HG03159 (cell line): Measurements from ENCODE around the gene FAM110D.

Source experiments
- ATAC-seq: cut with Tn5 transposase; IDR thresholded peaks from one replicate; pipeline ENCODE4 v1.9.1; 2021; ENCODE audit warnings: mild to moderate bottlenecking, moderate library complexity; ENCODE audit not compliant: unreplicated experiment

FAM110D gene

DNA sequence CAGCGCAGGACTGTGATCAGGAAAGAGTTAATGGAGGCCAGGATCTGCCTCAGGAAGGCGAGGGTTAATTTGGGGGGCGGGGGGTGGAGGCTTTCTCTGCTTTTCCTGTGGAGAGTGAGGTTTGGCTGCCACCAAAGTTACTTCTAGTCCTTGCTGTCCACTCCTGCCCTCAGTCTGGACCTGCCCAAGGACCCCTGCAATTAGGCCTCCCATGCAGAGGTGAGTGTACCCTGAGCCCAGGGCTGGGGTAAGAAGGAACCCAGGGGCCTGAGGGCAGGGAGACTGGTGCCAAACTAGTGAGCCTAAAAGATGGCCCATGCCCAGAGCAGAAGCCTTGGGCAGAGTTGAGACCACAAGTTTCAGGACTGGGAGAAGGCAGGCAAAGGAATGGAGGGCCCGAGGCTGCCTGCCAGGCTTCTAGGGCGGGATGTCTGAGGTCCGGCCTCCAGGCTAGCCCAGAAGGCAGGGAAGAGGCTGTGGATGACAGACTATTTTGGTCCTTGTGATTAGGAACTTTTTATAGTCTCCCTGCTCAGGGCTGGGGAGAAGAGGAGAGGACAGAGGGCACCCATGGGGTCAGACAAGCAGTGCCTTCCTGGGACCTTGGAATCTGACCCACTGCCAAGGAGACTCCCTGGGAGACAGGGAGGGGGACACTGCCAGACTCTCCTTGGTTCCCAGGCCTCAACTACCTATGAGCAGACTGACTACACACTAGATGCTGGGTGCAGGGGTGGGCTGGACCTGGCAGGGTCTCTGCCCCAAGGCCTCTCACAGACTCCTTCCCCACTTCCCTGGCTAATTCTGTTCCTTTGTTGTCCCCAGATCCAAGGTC is at the start of gene FAM110D:
FAM110D (plus strand) TSS at position 172 of the 835 bp plus-strand sequence. CDS start 2,213 bp downstream, outside the sequence.
- no peak for ATAC-seq

DNA sequence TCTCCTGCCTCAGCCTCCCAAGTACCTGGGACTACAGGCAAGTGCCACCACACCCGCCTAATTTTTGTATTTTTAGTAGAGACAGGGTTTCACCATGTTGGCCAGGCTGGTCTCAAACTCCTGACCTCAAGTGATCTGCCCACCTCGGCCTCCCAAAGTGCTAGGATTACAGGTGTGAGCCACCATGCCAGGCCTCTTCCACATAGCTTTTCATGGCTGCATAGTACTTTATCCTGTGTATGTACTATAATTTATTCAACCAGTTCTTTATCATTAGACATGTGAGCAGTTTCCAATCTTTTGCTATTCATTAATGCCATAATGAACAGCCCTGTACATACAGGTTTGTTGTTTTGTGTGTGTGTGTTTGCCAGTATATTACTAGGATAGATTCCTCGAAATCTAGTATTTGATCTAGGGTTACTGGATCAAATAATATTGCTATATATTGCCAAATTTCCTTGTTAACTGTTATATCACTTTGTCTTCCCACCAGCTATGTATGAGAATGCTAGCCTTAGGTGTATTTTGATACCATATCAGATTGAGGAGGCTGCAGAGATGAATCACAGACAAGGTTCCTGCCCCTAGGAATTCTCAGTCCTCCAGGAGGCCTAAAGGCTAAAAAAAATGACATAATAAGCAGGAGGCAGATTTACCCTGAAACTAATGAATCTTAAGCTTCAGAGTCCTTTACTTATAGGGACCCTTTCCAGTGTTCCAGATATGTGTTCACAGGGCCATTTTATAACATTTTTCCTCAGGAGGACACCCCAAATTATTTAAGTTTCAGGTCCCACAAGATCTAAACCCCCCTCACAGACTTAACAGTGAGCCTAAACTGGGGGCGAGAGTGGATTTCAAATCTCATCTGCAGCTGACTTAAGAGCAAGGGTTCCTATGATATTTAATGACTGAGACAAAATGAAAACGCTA is 49.4 kb upstream of the FAM110D start:
- ATAC-seq = no peak

DNA sequence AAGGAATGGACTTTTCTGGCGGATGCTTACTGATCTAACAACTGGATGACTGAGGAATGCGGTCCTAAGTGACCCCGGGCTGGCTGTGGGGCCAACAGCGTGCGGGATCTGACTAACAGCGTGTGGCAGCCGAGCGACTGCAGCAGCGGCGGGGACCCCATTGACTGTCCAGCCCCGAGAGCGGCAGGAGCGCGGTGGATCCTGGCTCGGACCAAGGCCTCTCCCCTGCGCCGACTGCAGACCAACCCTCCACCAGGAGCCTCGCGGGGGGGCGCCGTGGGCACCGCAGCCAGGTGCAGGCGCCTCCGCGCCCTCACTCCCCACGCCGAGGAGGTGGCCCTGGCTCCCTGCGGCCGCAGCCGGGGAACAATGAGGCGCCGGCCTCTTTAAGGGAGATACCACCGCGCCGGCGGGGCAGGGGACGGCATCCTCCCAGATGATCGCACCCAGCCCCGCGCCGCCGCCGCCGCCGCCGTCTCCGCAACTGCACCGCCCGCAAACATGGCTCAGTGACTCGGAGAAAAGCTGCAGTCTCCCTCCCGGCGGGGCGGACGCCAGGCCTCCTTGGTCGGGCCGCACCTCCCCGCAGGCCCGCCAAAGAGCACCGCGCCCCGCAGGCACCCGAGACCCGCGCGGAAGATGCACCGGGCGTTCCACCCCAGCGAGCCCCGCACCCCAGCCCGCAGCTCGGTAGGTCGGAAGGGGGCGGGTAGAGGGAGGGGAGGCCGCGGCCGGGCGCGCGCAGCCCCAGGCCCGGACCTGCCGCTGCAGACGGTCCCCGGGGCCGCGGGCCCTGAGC is 47.9 kb upstream of the FAM110D start:
- ATAC-seq = peak; percentile 57

DNA sequence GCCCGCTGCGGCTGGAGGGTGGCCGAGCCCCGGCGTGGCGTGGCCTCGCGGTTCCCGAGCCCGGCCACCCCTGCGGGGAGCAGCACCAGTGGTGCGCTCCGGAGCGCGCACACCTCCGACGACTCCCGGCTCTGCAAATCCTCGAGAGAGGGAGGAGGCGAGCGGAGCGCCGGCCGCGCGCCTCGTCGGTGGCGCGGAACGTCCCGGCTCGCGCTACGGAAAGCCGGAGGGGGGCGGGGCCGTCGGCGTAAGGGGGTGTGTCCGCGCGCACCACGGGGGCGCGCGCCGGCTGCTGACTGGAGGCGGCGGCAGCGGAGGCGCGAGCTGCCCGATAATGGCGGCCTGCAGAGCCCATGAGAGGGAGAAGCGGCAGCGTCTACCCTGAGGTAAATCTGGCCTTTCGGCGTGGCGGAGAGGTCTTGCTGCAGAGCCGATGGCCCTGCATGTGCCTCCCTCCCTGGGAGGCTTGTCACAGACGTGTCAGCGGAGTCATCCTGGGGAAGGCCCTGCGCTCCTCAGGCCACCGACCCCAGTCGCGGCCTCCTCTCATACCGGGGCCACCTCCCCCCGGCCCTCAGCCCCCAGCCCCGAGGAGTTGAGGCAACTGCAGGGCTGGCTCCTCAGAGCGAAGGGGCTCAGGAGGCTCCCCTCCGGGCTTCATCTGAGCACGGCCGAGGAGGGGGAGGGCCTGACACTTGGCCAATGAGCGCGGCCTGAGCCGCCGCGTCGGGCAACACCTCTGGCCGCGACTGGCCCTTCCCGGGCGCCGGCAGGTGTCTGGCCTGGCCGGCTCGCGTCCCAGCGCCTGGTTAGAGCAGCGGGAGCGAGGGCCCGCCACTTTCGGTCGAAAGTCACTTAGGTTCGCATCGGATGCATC is 47.1 kb upstream of the FAM110D start, which contains the start of gene PDIK1L:
PDIK1L (plus strand) TSS at position 295 of the 877 bp plus-strand sequence. CDS start 2,485 bp downstream, outside the sequence.
- ATAC-seq = peak; percentile 69

DNA sequence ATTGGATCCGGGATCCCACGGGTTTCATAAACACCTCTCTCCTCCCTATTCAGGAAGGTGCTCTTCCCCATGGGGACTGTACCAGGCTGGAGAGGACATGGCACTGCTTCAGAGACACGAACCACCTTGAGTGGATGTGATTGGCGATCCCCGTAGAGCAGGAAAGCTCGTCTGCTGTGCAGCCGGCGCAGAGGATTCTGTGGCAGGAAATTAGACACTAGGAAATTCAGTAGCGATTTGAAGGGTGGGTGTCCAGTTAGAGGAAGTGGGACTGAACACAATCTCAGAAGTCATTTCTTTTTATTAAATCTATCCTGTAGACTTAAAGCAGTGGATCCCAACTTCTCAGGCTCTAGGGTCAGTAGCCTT is 46.5 kb upstream of the FAM110D start:
- ATAC-seq = no peak

DNA sequence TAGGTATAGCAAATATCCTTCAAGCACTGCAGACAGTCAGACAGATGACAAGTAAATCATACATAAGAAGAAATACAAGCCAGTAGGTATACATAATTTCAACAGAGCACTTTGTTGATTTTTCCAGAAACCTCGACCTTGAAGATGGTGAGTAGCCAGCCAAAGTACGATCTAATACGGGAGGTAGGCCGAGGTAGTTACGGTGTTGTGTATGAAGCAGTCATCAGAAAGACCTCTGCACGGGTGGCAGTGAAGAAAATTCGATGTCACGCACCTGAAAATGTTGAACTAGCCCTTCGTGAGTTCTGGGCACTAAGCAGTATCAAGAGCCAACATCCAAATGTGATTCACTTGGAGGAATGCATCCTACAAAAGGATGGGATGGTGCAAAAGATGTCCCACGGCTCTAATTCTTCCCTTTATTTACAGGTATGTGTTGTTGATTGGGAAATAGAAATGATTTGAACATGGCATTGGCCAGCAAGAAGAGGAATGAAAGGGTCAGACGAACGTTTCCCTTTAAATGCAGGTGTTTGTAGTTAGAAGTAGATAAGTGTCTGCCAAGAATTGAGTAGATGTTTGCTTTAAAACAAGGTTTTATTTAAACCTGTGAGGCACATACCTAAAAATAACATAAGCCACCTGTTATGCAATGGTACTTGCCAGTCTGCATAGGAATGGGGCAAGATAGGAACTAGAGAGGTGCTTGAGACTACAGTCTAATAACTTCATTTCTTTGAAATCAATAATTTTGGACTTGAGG is 44.5 kb upstream of the FAM110D start:
- no peak for ATAC-seq

DNA sequence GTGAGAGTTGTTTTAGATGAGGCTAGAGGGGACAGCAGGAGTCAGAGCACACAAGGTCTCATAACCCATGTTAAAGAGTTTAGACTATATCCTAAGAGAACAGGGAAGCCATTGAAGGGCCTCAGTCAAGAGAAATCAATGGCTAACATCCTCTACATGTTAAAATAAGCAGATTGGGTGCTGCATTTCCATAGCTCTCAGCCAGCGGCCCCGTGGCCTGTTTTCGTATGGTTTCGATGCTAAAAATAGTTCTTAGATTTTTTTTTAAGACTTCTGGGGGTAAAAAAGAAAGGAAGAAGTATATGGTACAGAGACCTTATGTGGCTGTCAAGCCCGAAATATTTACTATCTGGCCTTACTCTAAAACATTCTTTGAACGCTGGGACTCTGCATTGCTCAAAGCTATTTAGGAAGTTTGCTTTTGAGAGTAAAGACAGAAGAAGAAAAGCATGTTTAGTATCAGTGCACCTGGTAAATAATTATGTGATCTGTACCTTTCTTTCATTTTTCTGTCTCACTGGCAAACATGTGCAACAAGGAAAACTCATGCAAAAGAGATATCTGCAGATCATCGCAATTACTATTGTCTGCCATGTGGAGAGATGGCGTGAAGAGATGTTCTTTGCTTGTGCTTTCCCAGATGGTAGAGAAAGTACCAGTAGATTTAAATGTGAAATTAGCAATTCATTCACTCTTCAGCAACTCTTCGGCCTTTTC is 38.8 kb upstream of the FAM110D start:
- no peak for ATAC-seq

DNA sequence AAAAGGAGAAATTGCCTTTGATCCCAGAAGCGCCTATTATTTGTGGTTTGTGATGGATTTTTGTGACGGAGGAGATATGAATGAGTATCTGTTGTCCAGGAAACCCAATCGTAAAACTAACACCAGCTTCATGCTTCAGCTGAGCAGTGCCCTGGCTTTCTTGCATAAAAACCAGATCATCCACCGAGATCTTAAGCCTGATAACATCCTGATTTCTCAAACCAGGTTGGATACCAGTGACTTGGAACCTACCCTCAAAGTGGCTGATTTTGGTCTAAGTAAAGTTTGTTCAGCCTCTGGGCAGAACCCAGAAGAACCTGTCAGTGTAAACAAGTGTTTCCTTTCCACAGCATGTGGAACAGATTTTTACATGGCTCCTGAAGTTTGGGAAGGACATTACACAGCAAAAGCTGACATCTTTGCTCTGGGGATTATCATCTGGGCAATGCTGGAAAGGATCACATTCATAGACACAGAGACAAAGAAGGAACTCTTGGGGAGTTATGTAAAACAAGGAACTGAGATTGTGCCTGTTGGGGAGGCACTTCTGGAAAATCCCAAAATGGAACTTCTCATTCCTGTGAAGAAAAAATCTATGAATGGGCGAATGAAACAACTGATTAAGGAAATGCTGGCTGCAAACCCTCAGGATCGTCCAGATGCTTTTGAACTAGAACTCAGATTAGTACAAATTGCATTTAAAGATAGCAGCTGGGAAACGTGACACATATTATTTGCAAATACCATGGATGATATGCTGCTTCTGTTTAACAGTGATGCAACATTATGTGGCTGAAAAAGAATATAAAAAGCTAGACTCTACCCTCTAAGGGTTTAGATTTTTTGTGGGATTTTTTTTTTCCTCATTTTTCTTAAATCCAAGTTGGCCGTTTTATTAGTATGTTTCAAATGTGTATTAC is 36.8 kb upstream of the FAM110D start:
- no peak for ATAC-seq

DNA sequence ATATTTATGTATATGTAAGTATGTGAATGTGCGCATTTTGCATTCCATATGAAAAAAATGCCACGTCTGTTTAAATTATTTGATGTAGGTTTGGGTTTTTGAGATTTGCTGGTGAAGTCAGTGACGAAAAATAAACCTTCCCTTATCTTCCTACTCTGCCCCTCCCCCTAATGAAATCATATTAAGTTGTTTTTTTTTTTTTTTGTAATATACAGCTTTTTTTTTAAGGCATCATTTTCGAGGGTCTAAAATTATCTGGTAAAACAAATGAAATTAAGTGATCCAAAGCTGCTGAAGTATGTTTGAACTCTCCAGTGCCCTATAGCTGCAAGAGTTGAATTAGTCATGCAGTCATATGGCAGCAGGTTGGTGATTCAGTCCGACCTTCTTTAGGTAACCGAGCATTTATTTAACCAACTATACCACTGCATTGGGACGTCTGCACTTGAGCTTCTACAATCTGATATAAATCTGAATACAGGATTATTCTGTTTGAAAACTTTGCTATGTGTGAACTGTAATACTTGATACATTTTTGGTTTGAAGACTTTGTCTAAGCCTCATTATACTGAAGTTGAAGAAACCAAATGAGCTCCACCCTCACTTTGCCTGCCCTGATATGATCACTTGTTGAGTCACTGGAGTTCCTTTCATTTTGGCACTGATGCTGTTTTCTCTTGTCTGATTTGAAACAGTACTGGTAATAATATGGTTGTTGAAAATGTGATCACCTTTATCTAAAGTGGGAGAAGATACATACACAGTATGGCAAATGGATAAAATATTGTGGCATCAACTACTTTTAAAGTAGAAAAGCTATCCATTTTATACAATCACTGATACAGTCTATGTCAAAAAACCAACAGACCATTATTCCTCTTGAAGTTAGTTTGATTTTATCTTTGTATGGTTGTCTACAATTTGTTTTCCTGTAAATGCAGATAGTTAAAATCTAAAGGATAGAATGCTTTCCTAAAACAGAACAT is 35.6 kb upstream of the FAM110D start:
- ATAC-seq = no peak

DNA sequence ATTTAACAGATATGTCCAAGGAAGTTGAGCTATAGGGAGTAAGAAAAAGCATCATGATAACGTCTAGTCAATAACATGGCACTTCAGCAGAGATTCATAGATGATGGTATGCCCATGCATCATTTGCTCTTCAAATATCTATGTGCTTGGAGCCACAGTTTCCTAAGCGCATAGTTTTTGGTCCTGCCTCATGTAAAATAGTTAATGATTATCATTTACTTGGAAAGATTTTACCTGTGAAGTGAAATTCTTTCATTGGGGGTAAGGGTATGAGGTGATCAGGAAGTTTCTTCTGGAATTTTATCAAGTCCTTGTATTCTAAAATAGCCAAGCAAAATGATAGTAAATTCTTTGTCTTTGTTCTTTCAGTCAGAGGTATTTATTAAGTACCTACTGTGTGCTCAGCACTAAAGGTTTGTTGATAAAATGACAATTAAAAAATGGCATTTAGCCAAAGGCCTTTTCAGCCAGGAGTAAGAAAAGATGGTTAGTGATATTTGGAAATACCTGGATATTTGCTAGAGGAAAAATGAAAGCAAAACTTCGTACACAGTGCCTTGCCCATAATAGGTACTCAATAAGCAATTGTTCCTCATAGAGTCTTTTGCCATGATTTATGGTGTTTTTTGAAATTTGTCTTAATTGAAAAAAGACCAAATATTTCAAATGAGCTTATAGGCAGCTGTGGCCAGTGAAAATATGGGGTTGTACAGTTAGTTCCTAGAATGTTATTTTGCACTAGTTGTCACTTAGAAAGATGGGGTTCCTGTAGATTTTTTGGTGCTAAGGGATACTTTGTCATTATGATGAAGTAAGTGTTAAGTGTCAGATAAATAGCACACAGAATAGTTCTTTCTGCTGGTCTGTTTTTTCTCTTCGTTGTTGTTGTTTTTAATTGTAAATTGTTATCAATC is 34.2 kb upstream of the FAM110D start:
- ATAC-seq = no peak

DNA sequence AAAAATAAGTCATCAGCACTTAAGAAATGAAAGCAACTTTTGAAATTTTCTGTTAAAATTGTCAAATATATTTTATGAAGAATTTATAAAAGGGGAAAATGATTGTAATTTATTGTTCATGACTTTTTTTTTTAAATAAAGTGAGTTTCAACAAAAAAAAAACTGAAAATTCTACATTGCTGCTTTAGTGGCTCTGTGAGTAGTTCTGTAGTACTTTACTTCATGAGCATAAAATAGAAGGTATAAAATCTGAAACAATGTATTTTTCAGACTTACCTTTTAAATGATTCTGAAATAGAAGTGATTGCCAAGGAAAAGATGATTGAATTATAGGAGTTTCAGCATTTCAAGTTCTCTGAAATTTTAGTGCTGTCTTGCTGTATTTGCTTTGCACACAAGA is 33.5 kb upstream of the FAM110D start:
- no peak for ATAC-seq

DNA sequence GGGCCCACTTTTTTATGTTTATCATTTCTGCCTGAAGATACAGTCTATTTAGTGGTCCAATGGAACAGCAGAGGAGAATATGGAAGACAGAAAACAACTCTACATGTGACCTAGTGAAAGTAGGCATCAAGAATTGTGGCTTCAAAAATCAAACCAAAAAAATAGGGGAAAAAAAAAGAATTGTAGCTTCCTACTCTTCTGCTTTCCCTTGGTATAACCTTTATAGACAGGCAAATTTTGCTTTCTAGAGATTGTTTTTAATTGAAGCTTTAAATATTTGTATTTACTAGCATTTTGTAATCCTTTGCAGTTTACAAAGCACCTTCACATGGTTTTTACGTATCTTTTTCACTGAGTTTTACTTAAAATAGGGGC is 32.9 kb upstream of the FAM110D start:
- no peak for ATAC-seq

DNA sequence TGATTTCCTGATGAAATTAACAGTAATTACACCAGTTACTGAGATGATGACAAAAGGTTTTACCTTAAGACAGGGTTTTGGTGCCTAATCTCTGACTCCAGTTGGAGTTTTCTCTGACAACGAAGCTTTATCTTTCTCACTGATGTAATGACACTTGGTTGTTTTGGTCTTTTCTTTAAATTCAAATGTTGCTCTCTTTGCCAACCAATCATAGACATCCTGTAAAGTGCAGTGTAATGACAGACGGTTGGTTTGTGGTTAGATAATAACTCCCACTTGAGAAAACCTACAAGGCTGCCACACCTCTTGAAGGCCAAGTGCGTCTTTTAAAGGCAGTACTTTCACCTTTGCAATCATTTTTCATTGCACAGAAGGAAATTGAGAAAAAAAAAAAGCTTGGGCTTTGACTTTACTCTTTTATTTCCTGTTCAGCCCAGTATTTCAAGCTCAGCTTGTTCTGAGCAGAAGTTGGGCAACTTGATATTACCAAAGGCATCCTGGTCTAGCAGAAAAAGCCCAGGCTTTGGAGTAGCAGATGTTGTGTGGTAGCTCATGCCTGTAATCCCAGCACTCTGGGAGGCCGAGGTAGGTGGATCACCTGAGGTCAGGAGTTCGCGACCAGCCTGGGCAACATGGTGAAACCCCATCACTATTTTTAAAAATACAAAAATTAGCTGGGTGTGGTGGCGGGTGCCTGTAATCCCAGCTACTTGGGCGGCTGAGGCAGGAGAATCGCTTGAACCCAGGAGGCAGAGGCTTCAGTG is 32.4 kb upstream of the FAM110D start:
- peak; percentile 82 for ATAC-seq
